KOPT-K1 (cell line): ENCODE data around the gene TGM3.

Experiments used
- H3K27ac ChIP-seq: fragments of 200-600 bp; sonication (generic); 2 replicates; pipeline ENCODE4 v1.5.1; 2016; ENCODE audit warnings: antibody characterized with exemption, mild to moderate bottlenecking, low read depth, low read length; ENCODE audit not compliant: poor library complexity, severe bottlenecking
- H3K36me3 ChIP-seq: fragments of 200-600 bp; sonication (generic); 2 replicates; pipeline ENCODE4 v1.5.1; 2017; ENCODE audit warnings: antibody characterized with exemption, mild to moderate bottlenecking, low read length, moderate library complexity; ENCODE audit not compliant: insufficient read depth
- H3K9me3 ChIP-seq: fragments of 200-600 bp; sonication (generic); 2 replicates; pipeline ENCODE4 v1.5.1; 2017; ENCODE audit warnings: antibody characterized with exemption, low read length, mild to moderate bottlenecking; ENCODE audit not compliant: insufficient read depth, poor library complexity, severe bottlenecking

Gene TGM3

DNA sequence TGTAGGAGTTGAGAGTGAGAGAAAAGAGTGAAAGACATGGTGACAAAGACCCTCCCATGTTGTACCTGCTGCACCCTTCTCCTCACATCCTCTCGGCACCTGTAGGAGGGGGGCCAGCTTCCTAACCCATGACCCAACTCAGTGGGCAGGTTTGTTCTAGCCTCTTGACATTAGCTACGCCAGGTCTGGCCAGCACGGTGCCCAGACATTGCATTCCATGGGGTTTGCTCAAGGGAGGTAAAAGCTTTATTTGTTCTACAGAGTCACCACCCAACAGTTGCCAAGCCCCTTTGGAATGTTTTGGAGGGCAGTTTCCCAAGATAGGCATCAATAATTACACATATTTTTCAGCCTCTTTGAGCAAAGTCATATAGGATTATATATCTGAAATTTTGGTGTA, 62.2 kb downstream of the TGM3 start:
- Histone ChIP-seq H3K9me3 (peaks cover 16% of the 10 kb centered on the region), H3K27ac (no peak overlapping the region), H3K36me3 (no peaks in the 10 kb centered on the region)

DNA sequence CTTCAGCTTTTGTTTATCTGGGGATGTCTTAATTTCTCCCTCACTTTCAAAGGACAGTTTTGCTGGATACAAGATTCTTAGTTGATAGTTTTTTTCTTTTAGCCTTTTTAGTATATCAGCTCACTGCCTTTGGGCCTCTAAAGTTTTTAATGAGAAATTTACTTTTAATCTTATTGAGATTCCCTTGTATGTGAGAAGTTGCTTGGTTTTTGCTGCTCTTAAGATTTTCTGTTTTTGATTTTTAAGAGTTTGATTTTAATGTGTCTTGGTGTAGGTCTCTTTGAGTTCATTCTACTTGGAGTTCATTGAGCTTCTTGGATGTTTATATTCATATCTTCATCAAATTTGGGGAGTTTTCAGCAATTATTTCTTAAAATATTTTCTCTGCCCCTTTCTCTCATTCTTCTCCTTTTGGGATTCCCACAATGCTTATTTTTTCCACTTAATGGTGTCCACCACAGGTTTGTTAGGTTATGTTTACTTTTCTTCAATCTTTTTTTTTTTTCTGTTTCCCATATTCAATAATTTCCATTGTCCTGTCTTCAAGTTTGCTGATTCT, 65.3 kb downstream of the TGM3 start:
- H3K27ac ChIP-seq: no peak overlapping the region
- peaks cover 16% of the 10 kb centered on the region for H3K9me3 ChIP-seq
- no peaks in the 10 kb centered on the region for H3K36me3 ChIP-seq

DNA sequence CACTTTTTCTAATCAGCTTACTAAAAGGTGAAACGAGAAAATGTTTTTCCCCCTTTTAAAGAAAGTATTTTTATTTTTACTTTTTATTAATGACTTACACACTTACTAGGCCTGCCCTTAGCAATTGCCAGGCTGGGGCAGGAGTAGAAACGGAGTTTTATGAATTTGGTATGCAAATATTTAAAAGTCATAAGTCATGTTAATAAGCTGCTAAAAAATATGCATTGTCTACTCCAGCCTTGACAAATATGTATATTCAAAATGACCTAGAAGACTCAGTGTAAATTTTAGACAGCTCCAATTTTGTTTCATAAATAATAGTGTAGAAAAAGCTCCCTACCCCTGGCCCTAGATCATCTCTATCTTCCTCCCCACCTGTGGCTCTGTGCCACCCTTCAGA, 67.4 kb downstream of the TGM3 start:
- peaks cover 19% of the 10 kb centered on the region for H3K9me3 ChIP-seq
- no peak overlapping the region for H3K27ac ChIP-seq
- H3K36me3 ChIP-seq: no peaks in the 10 kb centered on the region

DNA sequence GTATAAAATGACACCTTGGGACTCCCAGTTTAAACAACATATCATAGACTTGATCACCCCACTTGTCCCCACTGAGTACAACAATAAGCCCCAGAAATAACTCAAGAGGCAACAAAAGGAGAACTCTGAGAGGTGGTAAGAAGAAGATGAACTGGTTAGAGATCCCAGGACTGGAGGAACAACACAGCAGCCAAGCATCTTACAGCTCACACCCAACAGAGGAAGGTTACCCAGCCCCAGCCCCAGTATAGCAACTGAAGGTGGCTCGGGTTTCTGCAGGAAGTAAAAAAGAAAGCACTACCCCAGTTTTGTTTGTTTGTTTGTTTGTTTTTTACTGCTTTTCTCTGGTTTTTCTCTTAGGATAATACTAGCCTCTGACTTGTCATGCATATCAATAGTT, 67.8 kb downstream of the TGM3 start:
- Histone ChIP-seq H3K27ac (no peak overlapping the region), H3K9me3 (peaks cover 23% of the 10 kb centered on the region), H3K36me3 (no peaks in the 10 kb centered on the region)

DNA sequence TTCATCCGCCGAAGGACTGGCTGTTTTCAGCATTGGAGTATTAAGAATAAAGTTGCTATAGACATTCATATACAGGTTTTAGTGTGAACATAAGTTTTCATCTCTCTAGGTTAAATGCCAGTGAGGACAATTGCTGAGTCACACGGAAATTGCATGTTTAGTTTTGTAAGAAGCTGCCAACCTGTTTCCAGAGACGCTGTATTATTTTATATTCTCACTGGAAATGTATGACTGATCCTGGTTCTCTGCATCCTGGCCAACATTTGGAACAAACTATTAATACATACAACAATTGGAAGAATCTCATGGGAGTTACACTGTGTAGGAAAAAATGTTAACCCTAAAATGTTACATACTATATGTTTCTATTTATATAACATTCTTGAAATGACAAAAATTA, 68.2 kb downstream of the TGM3 start:
- H3K27ac ChIP-seq: no peak overlapping the region
- H3K36me3 ChIP-seq: no peaks in the 10 kb centered on the region
- H3K9me3 ChIP-seq: peaks cover 28% of the 10 kb centered on the region

DNA sequence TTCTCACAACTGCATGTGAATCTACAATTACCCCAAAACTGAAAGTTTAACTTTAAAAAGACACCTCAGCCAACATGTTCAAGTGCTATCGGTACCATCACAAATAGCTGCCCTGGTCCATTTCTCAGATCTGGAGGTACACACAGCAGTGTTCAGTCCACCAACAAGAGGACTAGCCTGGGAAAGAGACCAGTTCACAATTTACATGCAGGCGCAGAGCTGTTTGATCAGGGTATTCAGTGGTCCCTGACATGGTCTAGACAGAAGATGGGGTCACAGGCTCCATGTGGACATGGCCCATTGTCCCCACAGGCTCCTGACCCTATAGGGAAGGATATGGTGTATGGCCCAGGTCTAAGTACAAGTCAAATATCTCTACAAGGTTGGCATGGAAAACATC, 69.3 kb downstream of the TGM3 start:
- no peaks in the 10 kb centered on the region for H3K36me3 ChIP-seq
- H3K9me3 ChIP-seq: peaks cover 33% of the 10 kb centered on the region
- no peak overlapping the region for H3K27ac ChIP-seq

DNA sequence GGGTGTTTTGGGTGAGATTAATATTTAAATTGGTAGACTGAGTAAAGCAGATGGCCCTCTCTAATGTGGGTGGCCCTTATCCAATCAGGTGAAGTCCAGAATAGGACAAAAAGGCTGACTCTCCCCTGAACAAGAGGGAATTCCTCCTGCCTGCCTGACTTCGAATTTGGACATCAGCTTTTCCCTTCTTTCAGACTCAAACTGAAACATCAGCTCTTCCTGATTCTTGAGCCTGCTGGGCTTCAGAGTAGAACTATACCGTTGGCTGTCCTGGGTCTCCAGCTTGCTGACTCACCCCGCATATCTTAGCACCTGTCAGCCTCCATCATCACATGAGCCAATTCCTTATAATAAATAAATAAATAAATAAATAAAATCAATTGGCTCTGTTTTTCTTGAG, 69.9 kb downstream of the TGM3 start:
- Histone ChIP-seq H3K27ac (no peak overlapping the region), H3K9me3 (peaks cover 36% of the 10 kb centered on the region), H3K36me3 (no peaks in the 10 kb centered on the region)

DNA sequence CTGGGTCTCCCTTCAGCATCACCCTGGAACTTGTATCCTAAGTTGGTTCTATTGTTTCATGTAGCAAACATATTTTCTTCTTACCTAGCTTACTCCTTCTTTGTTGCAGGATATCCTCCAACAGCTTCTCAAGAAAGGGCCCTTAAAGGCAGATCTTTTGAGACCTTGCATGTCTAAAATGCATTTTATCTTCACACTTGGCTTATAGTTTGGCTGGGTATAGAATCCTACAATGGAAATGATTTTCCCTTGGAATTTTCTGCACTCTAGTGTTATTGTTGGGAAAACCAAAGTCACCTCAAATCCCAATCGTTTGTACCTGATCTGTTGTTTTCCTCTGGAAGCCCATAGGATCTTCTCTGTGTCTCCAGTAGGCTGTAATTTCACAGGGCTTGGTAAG, 72.8 kb downstream of the TGM3 start:
- peaks cover 25% of the 10 kb centered on the region for H3K9me3 ChIP-seq
- no peak overlapping the region for H3K27ac ChIP-seq
- H3K36me3 ChIP-seq: no peaks in the 10 kb centered on the region

DNA sequence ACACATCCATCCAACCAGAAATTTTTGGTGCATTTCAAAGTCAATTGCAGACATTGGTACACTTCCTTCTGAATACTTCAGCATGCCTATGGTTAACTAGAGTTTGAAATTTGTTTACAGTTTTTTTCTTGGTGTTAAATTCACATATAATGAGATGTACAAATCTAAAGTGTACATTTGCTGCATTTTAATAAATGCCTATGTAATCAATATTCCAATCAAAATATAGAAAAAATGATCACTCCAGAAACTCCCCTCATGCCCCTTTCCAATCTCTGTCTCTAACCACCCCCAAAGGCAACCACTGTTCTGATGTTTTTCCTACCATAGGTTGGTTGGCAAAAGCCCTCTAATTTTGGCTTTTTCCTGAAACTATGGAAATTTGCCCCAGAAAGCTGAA, 77.3 kb downstream of the TGM3 start:
- Histone ChIP-seq H3K36me3 (no peaks in the 10 kb centered on the region), H3K27ac (no peak overlapping the region), H3K9me3 (peaks cover 23% of the 10 kb centered on the region)

DNA sequence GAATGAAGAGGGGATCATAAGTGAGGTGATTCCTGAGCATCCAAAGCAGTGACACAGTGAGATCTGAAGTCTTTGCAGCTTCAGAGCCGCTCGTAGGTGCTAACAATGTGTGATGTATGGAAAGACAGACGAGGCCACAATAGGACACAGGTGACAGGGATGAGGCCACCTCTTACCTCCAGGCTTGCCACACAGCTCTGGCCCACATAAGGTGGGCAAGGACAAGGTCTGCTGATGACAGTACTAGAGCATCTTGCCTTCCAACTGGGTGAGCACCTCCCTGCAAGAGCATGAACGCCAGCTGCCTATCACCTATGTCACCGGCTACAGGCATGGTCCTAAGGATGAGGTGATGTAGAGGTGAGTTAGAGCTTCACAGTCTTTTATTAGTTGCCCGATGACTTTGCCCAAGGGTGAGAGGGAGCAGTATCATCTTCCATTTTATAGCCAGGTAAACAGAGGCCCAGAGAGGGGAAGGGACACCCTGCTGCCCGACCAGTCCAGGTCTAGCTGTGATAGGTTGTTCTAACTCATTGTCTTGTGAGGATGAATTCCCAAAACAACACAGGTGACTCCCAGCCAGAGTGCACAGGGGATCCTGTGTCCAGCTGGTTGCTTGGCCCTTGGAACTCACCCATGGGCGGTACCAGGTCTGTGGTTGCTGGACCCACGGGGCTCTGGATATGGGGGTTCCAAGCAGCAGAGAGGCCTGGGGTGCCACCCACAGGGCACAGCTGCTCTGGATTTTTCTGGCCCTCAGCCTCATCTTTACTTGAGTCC, 78.7 kb downstream of the TGM3 start:
- Histone ChIP-seq H3K9me3 (peaks cover 13% of the 10 kb centered on the region), H3K36me3 (no peaks in the 10 kb centered on the region)

DNA sequence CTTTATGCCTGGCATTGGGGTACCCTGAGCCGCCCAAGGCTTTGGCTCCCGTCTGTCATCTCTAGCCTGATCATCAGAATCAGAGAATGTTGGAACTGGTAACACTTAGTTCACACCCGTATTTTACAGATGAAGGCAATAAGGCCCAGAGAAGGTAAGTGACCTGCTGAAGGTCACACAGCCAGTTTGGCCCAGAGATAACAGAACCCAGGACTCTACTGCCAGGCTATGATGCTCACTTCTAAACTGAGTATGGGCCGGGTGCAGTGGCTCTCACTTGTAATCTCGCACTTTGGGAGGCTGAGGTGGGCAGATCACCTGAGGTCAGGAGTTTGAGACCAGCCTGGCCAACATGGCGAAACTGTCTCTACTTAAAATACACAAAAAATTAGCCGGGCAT, 83.1 kb downstream of the TGM3 start:
- no peak overlapping the region for H3K27ac ChIP-seq
- no peaks in the 10 kb centered on the region for H3K9me3 ChIP-seq
- no peaks in the 10 kb centered on the region for H3K36me3 ChIP-seq

More for the DNA sequence above, 78.7 kb downstream of the TGM3 start:
- no peak overlapping the region for H3K27ac ChIP-seq

DNA sequence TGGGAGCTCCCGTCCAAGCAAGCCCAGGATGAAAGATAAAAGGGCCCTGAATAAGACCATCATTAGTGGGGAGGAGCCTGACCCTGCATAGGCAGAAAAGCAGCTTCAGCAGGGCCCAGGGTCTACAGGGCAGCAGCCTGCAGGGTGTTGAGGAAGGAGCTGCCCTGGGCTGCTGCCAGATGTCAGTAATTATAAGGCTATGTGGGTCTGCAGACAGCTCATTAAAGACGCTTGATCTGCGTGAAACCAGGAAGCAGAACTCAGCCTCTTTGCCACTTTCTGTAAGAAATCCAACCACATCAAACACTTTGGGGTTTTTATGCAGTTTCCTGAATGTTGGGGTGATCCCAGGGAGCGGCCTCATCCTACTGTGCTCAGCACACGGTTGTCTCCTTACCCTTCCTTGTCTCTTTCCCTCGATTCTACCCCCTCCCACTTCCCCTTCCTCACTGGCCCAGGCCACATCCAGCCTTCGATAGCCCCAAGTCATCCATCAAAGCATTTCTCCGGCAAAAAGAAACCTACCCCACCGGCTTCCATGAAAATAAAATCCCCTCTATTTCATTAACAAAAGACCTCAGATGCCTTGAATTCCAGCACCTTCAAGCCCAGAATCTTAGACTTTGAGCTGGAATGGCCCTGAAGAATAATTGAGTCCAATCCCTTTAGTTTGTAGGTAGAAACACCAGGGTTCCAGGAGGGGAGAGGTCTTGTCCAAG, 83.9 kb downstream of the TGM3 start:
- H3K36me3 ChIP-seq: no peaks in the 10 kb centered on the region
- no peak overlapping the region for H3K27ac ChIP-seq
- H3K9me3 ChIP-seq: no peaks in the 10 kb centered on the region

DNA sequence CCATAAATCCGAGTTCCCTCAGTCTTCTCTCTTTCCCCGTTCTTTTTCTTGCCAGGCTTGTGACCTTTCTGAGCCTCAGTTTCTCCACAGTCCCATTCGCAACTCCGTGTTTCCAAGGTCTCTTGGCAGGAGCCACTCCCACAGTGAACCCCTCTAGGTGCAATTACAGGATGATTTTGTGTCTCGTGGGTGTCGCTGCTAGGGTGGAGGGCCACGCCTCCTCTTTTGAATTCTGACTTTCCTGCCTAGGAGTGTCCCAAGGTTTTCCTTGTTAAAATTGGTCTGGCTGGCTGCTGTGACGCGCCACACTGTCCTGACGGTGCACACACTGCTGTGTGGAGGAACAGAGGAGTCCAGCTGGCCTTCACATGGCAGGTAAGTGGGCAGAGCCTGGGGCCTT, 84.8 kb downstream of the TGM3 start, which contains the start of gene TGM6:
Gene TGM6, plus strand, starts transcription at position 301 of the 400 bp plus-strand sequence. Its CDS starts 68 bp downstream, at position 369.
- no peaks in the 10 kb centered on the region for H3K9me3 ChIP-seq
- no peak within 1 kb of the TSS for H3K27ac ChIP-seq
- no peaks in the 10 kb centered on the region for H3K36me3 ChIP-seq

DNA sequence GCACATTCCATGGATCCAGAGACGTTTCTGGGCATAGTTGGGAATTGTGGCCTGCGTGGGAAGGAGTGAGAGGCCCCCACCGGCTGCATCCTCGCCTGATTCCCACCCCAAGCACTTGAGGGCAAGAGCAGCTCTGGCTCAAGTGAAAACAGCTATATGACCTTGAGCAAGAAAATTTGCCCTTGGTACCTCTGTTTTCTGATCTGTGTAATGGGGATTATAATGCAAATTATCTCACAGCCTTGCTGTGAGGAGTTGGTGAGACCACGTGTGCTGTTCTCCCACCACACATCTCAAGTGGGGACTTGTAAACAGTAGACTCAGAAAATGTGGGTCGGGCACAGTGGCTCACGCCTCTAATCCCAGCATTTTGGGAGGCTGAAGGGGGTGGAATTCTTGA, 85.5 kb downstream of the TGM3 start:
- no peaks in the 10 kb centered on the region for H3K9me3 ChIP-seq
- no peaks in the 10 kb centered on the region for H3K36me3 ChIP-seq
- no peak overlapping the region for H3K27ac ChIP-seq

DNA sequence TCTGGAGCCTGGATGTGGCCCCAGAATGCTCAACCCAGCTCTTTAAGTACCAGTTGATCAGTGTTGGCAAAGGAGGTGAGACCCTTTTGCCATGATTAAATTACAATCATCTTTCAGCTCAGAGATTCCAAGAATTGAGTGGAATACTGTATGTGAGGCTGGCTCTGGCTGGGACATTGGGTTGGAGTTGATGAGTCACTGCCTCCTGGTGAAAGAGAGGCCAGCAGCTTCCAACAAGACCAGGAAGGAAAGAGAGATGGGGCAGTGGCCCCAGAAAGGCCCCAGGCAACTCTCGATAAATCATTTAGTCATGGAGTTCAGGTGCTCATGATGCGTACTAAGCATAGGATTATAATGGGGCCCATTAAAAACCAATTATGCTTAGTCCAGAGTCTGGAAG, 87.0 kb downstream of the TGM3 start:
- Histone ChIP-seq H3K9me3 (peaks cover 15% of the 10 kb centered on the region), H3K36me3 (no peaks in the 10 kb centered on the region), H3K27ac (no peak overlapping the region)
